SJCRH30 (cell line): ENCODE results near the gene SAG. TPM values are rescaled to one million over a fixed set of nuclear protein-coding genes. Genes with fewer than 3 reads are reported as not detected.

ENCODE experiments used
- DNase-seq, 2 experiments: peaks; one replicate each; pipeline ENCODE4 v3.0.0-alpha.2; 2015 to 2020
- H3K27ac ChIP-seq: fragments of 250-450 bp; sonication (Bioruptor Pico); 2 replicates; pipeline ENCODE4 v1.5.1; 2020; ENCODE audit warnings: mild to moderate bottlenecking, moderate library complexity
- H3K27me3 ChIP-seq: fragments of 250-450 bp; sonication (Bioruptor Pico); 2 replicates; pipeline ENCODE4 v1.5.1; 2020; ENCODE audit warnings: mild to moderate bottlenecking, moderate library complexity
- H3K36me3 ChIP-seq: fragments of 250-450 bp; sonication (Bioruptor Pico); 2 replicates; pipeline ENCODE4 v1.5.1; 2020; ENCODE audit warnings: mild to moderate bottlenecking, moderate library complexity
- H3K4me1 ChIP-seq: fragments of 250-450 bp; sonication (Bioruptor Pico); 2 replicates; pipeline ENCODE4 v1.5.1; 2020; ENCODE audit warnings: mild to moderate bottlenecking, moderate library complexity
- H3K4me3 ChIP-seq: fragments of 250-450 bp; sonication (Bioruptor Pico); 2 replicates; pipeline ENCODE4 v1.5.1; 2020; ENCODE audit warnings: mild to moderate bottlenecking, moderate library complexity
- H3K9me3 ChIP-seq: fragments of 250-450 bp; sonication (Bioruptor Pico); replicated peaks from 2 replicates; pipeline ENCODE4 v1.5.1; 2020; ENCODE audit warnings: mild to moderate bottlenecking, moderate library complexity
- total RNA-seq: library from RNA; depleted of rRNA; stranded (reverse); fragments of >200 nt; shearing (Covaris generic); gene quantifications from 2 replicates; pipeline ENCODE4 v1.2.3, GENCODE V29; 2014

Gene SAG
- total RNA-seq, 1 experiment from 2014 or later, result not detected

GRCh38 chr2:233275223-233275622 lies 32.4 kb upstream of the SAG start:
- Histone ChIP-seq H3K9me3 (no peaks in the 10 kb centered on the region), H3K36me3 (peaks cover 76% of the 10 kb centered on the region), H3K27ac (no peak overlapping the region), H3K4me1 (no peaks in the 10 kb centered on the region), H3K4me3 (no peak overlapping the region), H3K27me3 (no peaks in the 10 kb centered on the region)
- DNase-seq, result no peak

- H3K27me3 ChIP-seq, result no peaks in the 10 kb centered on the region
- DNase-seq, result no peak
- no peak overlapping the region for H3K4me3 ChIP-seq
- no peaks in the 10 kb centered on the region for H3K4me1 ChIP-seq
- no peaks in the 10 kb centered on the region for H3K9me3 ChIP-seq
- no peak overlapping the region for H3K27ac ChIP-seq
- peaks cover 80% of the 10 kb centered on the region for H3K36me3 ChIP-seq
These were observed 28.7 kb upstream of the SAG start for GRCh38 chr2:233278921-233279320.

- no peak for DNase-seq
- no peaks in the 10 kb centered on the region for H3K4me1 ChIP-seq
- peaks cover 80% of the 10 kb centered on the region for H3K36me3 ChIP-seq
- H3K27ac ChIP-seq, result no peak overlapping the region
- H3K9me3 ChIP-seq, result no peaks in the 10 kb centered on the region
- H3K27me3 ChIP-seq, result no peaks in the 10 kb centered on the region
- H3K4me3 ChIP-seq, result no peak overlapping the region
These were observed 27.4 kb upstream of the SAG start for GRCh38 chr2:233280114-233280693.

GRCh38 chr2:233281553-233281952 lies 26.1 kb upstream of the SAG start:
- Histone ChIP-seq H3K27ac (no peak overlapping the region), H3K9me3 (no peaks in the 10 kb centered on the region), H3K36me3 (peaks cover 83% of the 10 kb centered on the region), H3K27me3 (no peaks in the 10 kb centered on the region), H3K4me1 (no peaks in the 10 kb centered on the region), H3K4me3 (no peak overlapping the region)
- no peak for DNase-seq

GRCh38 chr2:233281992-233282603 lies 25.5 kb upstream of the SAG start:
- DNase-seq, result no peak
- Histone ChIP-seq H3K4me1 (no peaks in the 10 kb centered on the region), H3K36me3 (peaks cover 82% of the 10 kb centered on the region), H3K9me3 (no peaks in the 10 kb centered on the region), H3K4me3 (no peak overlapping the region), H3K27me3 (no peaks in the 10 kb centered on the region), H3K27ac (no peak overlapping the region)

- no peaks in the 10 kb centered on the region; the same call in 1 of the 2 replicates for H3K4me1 ChIP-seq
- H3K9me3 ChIP-seq, result no peaks in the 10 kb centered on the region
- no peak for DNase-seq
- no peak overlapping the region for H3K27ac ChIP-seq
- H3K36me3 ChIP-seq, result peaks cover 88% of the 10 kb centered on the region
- no peaks in the 10 kb centered on the region for H3K27me3 ChIP-seq
- H3K4me3 ChIP-seq, result no peak overlapping the region
These were observed 21.7 kb upstream of the SAG start for GRCh38 chr2:233285921-233286320.

GRCh38 chr2:233287871-233288270 lies 19.7 kb upstream of the SAG start:
- no peaks in the 10 kb centered on the region for H3K9me3 ChIP-seq
- no peaks in the 10 kb centered on the region; the same call in 1 of the 2 replicates for H3K4me1 ChIP-seq
- H3K27me3 ChIP-seq, result no peaks in the 10 kb centered on the region
- H3K36me3 ChIP-seq, result peaks cover 86% of the 10 kb centered on the region
- H3K27ac ChIP-seq, result no peak overlapping the region
- DNase-seq, result no peak
- H3K4me3 ChIP-seq, result no peak overlapping the region

- H3K4me1 ChIP-seq, result no peaks in the 10 kb centered on the region; the same call in 1 of the 2 replicates
- no peaks in the 10 kb centered on the region for H3K27me3 ChIP-seq
- no peak overlapping the region for H3K27ac ChIP-seq
- peaks cover 83% of the 10 kb centered on the region for H3K36me3 ChIP-seq
- no peak overlapping the region for H3K4me3 ChIP-seq
- no peaks in the 10 kb centered on the region for H3K9me3 ChIP-seq
- DNase-seq, result peak in 1 of 2 experiments; percentile 29
These were observed 19.0 kb upstream of the SAG start for GRCh38 chr2:233288663-233289062.

GRCh38 chr2:233289648-233290047 lies 18.0 kb upstream of the SAG start:
- Histone ChIP-seq H3K36me3 (peaks cover 85% of the 10 kb centered on the region), H3K9me3 (no peaks in the 10 kb centered on the region), H3K27ac (no peak overlapping the region), H3K4me3 (no peak overlapping the region), H3K27me3 (no peaks in the 10 kb centered on the region), H3K4me1 (no peaks in the 10 kb centered on the region; the same call in 1 of the 2 replicates)
- DNase-seq, result no peak

GRCh38 chr2:233290051-233290845 lies 17.4 kb upstream of the SAG start:
- Histone ChIP-seq H3K4me1 (no peaks in the 10 kb centered on the region; the same call in 1 of the 2 replicates), H3K9me3 (no peaks in the 10 kb centered on the region)

GRCh38 chr2:233295891-233296290 lies 11.7 kb upstream of the SAG start:
- Histone ChIP-seq H3K36me3 (peaks cover 30% of the 10 kb centered on the region), H3K4me1 (no peaks in the 10 kb centered on the region), H3K27ac (no peak overlapping the region), H3K9me3 (no peaks in the 10 kb centered on the region), H3K4me3 (no peak overlapping the region), H3K27me3 (no peaks in the 10 kb centered on the region)
- DNase-seq, result no peak

More at GRCh38 chr2:233290051-233290845, 17.4 kb upstream of the SAG start:
- H3K36me3 ChIP-seq, result peaks cover 79% of the 10 kb centered on the region
- no peak overlapping the region for H3K4me3 ChIP-seq
- H3K27me3 ChIP-seq, result no peaks in the 10 kb centered on the region
- no peak overlapping the region for H3K27ac ChIP-seq
- DNase-seq, result no peak

GRCh38 chr2:233297076-233297475 lies 10.5 kb upstream of the SAG start:
- Histone ChIP-seq H3K4me1 (no peaks in the 10 kb centered on the region), H3K9me3 (no peaks in the 10 kb centered on the region), H3K27ac (no peak overlapping the region), H3K4me3 (no peak overlapping the region), H3K36me3 (peaks cover 20% of the 10 kb centered on the region), H3K27me3 (no peaks in the 10 kb centered on the region)
- DNase-seq, result no peak

GRCh38 chr2:233300401-233300800 lies 7.2 kb upstream of the SAG start:
- Histone ChIP-seq H3K27me3 (no peaks in the 10 kb centered on the region), H3K36me3 (no peaks in the 10 kb centered on the region; the same call in 1 of the 2 replicates), H3K4me1 (no peaks in the 10 kb centered on the region), H3K27ac (no peak overlapping the region), H3K4me3 (no peak overlapping the region), H3K9me3 (no peaks in the 10 kb centered on the region)
- DNase-seq, result no peak

- Histone ChIP-seq H3K4me3 (no peak overlapping the region), H3K27ac (no peak overlapping the region), H3K4me1 (no peaks in the 10 kb centered on the region), H3K27me3 (no peaks in the 10 kb centered on the region), H3K36me3 (no peaks in the 10 kb centered on the region; the same call in 1 of the 2 replicates), H3K9me3 (no peaks in the 10 kb centered on the region)
- no peak for DNase-seq
These were observed 6.4 kb upstream of the SAG start for GRCh38 chr2:233301248-233301647.

- Histone ChIP-seq H3K4me1 (no peaks in the 10 kb centered on the region), H3K4me3 (no peak overlapping the region), H3K36me3 (no peaks in the 10 kb centered on the region), H3K9me3 (no peaks in the 10 kb centered on the region), H3K27ac (no peak overlapping the region), H3K27me3 (no peaks in the 10 kb centered on the region)
- DNase-seq, result no peak
These were observed 5.8 kb upstream of the SAG start for GRCh38 chr2:233301811-233302210.
